ENCODE measurements around the gene EPHA3. TPM values are rescaled to one million over a fixed set of nuclear protein-coding genes. Genes with fewer than 3 reads are reported as not detected.

EPHA3 gene
- total RNA-seq, 1 donor, result 10.9 TPM

DNA sequence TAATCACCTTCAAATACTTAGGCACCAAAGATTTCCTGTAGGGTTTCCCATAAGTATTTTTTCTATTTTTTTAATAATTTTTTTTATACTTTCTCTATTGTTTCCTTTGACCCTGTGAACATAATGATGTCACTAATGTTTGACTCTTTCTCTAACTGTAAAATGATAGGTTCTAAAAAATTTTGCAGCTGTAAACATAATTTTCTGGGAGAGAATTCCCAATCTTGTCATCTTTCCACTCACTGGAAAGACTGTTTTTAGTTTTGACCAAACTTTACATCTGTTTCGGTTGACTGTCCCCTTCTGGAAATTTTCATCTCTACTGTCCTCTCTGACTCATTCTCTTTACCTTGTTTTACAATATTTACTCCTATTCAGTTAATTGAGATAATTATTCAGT, 5.5 kb upstream of the EPHA3 start:
- H3K4me2 ChIP-seq (ENCODE audit: insufficient read depth, low read length), result no peak overlapping the region
- H3K79me2 ChIP-seq (ENCODE audit: insufficient read depth, low read length), result no peaks in the 10 kb centered on the region
- no peak overlapping the region for H2AFZ ChIP-seq (ENCODE audit: low read length)
- H3K36me3 ChIP-seq (ENCODE audit: insufficient read depth, low read length), result no peaks in the 10 kb centered on the region
- peaks cover 8% of the 10 kb centered on the region for H3K4me1 ChIP-seq (ENCODE audit: insufficient read depth, low read length)
- no peak for DNase-seq (ENCODE audit: insufficient read length, low spot score, missing footprints)
- TF ChIP-seq, protein P1, sequence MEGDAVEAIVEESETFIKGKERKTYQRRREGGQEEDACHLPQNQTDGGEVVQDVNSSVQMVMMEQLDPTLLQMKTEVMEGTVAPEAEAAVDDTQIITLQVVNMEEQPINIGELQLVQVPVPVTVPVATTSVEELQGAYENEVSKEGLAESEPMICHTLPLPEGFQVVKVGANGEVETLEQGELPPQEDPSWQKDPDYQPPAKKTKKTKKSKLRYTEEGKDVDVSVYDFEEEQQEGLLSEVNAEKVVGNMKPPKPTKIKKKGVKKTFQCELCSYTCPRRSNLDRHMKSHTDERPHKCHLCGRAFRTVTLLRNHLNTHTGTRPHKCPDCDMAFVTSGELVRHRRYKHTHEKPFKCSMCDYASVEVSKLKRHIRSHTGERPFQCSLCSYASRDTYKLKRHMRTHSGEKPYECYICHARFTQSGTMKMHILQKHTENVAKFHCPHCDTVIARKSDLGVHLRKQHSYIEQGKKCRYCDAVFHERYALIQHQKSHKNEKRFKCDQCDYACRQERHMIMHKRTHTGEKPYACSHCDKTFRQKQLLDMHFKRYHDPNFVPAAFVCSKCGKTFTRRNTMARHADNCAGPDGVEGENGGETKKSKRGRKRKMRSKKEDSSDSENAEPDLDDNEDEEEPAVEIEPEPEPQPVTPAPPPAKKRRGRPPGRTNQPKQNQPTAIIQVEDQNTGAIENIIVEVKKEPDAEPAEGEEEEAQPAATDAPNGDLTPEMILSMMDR (IDR thresholded peaks at IDR 0.05; ENCODE audit: extremely low read depth, low read depth, low read length), result no peak
- H3K27ac ChIP-seq (ENCODE audit: low read depth, low read length), result no peak overlapping the region
- H3K4me3 ChIP-seq (ENCODE audit: insufficient read depth, low read length), result no peak overlapping the region
- H3K9me3 ChIP-seq (ENCODE audit: low read depth, low read length), result no peaks in the 10 kb centered on the region
- H4K20me1 ChIP-seq (ENCODE audit: insufficient read depth, low read length), result no peaks in the 10 kb centered on the region
- no peaks in the 10 kb centered on the region for H3K27me3 ChIP-seq (ENCODE audit: insufficient read depth, low read length)

DNA sequence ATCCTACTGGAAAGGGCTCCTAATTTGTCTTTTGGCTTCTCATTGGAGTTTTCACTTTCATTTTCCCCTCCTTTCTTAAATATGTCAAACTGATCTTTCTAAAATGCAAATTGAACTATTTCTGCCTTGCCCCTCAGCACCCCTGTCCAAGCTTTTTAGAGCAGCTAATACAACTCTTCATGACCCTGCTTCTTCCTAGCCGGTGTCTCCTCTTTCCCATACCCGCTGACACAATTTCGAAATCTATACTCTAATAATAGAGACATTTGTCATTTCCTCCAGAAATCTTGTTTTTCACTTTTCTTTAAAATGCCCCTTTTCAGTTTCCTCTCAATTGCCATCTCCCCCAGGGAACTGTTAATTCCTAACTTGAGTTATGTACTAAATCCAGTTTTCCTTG, 2.9 kb upstream of the EPHA3 start:
- TF ChIP-seq, protein P1 (IDR thresholded peaks at IDR 0.05; ENCODE audit: extremely low read depth, low read depth, low read length), result no peak
- Histone ChIP-seq H3K27me3 (ENCODE audit: insufficient read depth, low read length) (no peaks in the 10 kb centered on the region), H3K4me2 (ENCODE audit: insufficient read depth, low read length) (peak overlapping the region; percentile 71), H4K20me1 (ENCODE audit: insufficient read depth, low read length) (no peaks in the 10 kb centered on the region), H3K4me3 (ENCODE audit: insufficient read depth, low read length) (peak overlapping the region; percentile 32), H3K4me1 (ENCODE audit: insufficient read depth, low read length) (peaks cover 10% of the 10 kb centered on the region), H3K36me3 (ENCODE audit: insufficient read depth, low read length) (no peaks in the 10 kb centered on the region), H2AFZ (ENCODE audit: low read length) (peak overlapping the region; percentile 48), H3K9me3 (ENCODE audit: low read depth, low read length) (no peaks in the 10 kb centered on the region), H3K79me2 (ENCODE audit: insufficient read depth, low read length) (no peaks in the 10 kb centered on the region), H3K27ac (ENCODE audit: low read depth, low read length) (no peak overlapping the region)
- DNase-seq (ENCODE audit: insufficient read length, low spot score, missing footprints), result no peak

DNA sequence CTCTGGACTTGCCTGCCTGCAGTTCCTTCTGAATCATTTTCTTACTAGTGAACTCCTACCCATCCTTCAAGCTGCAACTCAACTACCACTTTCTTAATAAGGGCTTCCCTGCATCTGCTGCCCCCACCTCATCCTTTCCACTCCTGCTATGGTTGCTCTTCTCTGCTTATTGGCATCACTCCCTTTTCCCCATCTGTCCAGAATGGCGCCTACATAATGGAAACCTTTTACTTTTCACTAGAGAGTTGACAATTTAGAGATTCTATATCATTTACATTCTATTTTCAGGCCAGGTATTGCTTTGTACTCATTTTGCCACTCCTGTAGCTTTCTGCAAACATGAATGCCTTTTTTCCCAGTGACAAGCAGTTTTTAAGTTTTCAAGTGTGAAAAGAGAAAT, 1.9 kb upstream of the EPHA3 start:
- H2AFZ ChIP-seq (ENCODE audit: low read length), result no peak overlapping the region
- no peaks in the 10 kb centered on the region for H3K79me2 ChIP-seq (ENCODE audit: insufficient read depth, low read length)
- H3K4me3 ChIP-seq (ENCODE audit: insufficient read depth, low read length), result no peak overlapping the region
- no peak overlapping the region for H3K27ac ChIP-seq (ENCODE audit: low read depth, low read length)
- H4K20me1 ChIP-seq (ENCODE audit: insufficient read depth, low read length), result no peaks in the 10 kb centered on the region
- TF ChIP-seq, protein P1 (IDR thresholded peaks at IDR 0.05; ENCODE audit: extremely low read depth, low read depth, low read length), result no peak
- peaks cover 10% of the 10 kb centered on the region for H3K4me1 ChIP-seq (ENCODE audit: insufficient read depth, low read length)
- no peaks in the 10 kb centered on the region for H3K27me3 ChIP-seq (ENCODE audit: insufficient read depth, low read length)
- no peak for DNase-seq (ENCODE audit: insufficient read length, low spot score, missing footprints)
- H3K9me3 ChIP-seq (ENCODE audit: low read depth, low read length), result no peaks in the 10 kb centered on the region
- H3K4me2 ChIP-seq (ENCODE audit: insufficient read depth, low read length), result no peak overlapping the region
- no peaks in the 10 kb centered on the region for H3K36me3 ChIP-seq (ENCODE audit: insufficient read depth, low read length)

DNA sequence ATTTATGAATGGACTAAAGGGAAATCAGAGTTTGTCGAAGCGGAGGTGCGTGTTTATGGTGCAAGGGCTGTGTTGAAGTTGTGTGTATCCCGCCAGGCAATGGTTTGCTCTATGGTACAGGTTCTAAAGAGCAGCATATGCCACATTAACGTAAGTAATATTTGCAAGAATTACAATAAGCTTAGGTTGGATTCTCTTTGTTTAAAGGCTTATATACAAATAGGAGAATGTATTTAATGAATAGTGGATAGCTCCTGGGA, 800 bp downstream of the EPHA3 start:
- Histone ChIP-seq H3K4me1 (ENCODE audit: insufficient read depth, low read length) (peaks cover 10% of the 10 kb centered on the region), H3K4me2 (ENCODE audit: insufficient read depth, low read length) (peak overlapping the region; percentile 96), H3K27ac (ENCODE audit: low read depth, low read length) (no peak overlapping the region), H3K4me3 (ENCODE audit: insufficient read depth, low read length) (peak overlapping the region; percentile 80), H3K36me3 (ENCODE audit: insufficient read depth, low read length) (no peaks in the 10 kb centered on the region), H2AFZ (ENCODE audit: low read length) (peak overlapping the region; percentile 95), H4K20me1 (ENCODE audit: insufficient read depth, low read length) (no peaks in the 10 kb centered on the region), H3K79me2 (ENCODE audit: insufficient read depth, low read length) (no peaks in the 10 kb centered on the region), H3K27me3 (ENCODE audit: insufficient read depth, low read length) (no peaks in the 10 kb centered on the region), H3K9me3 (ENCODE audit: low read depth, low read length) (no peaks in the 10 kb centered on the region)
- TF ChIP-seq, protein P1 (IDR thresholded peaks at IDR 0.05; ENCODE audit: extremely low read depth, low read depth, low read length), result no peak
- no peak for DNase-seq (ENCODE audit: insufficient read length, low spot score, missing footprints)

Data from osteoblast (primary cell).